Gastrocnemius medialis (tissue), 4 donors: ENCODE results near the gene FRAS1.

Experiments used
- CTCF ChIP-seq, 5 experiments: fragments of 450-650 bp in 3 of 5; fragments of 200-600 bp in 2 of 5; sonication (generic) in 2 of 5; IDR thresholded peaks in 4 of 5; conservative IDR thresholded peaks in 1 of 5; 1 replicate in 4 of 5; 2 replicates in 1 of 5; pipeline ENCODE4 v1.5.1; 2016 to 2019; ENCODE audit warnings: antibody characterized with exemption in 5 of 5, mild to moderate bottlenecking in 3 of 5, moderate library complexity in 3 of 5
- POLR2A ChIP-seq, 2 donors: fragments of 450-650 bp; IDR thresholded peaks; one replicate each; pipeline ENCODE4 v1.6.1; 2017; ENCODE audit warnings: antibody characterized with exemption in 2 of 2, mild to moderate bottlenecking in 2 of 2, moderate library complexity in 2 of 2

DNA sequence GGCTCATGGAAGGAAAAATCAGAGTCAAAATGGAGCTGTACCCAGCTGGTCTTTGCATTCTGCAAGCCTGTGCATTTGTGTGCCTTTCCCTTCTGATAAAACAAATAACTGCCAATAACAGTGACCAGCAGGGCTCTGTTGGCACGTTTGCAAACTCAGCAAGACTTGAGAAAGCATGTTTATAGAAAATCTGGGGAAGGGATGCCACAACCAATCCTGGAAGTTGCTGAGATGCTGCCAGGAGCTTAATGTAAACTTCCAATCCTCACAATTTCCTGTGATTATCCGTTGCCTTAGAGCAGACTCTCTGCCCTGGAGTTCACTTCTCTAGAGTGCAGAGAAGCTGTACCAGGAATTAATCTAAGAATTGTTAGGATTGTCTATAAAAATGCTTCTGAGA is 487.6 kb downstream of the FRAS1 start:
- TF ChIP-seq CTCF (IDR thresholded peaks at IDR 0.05 in 4 of 5, conservative IDR thresholded peaks at IDR 0.05 in 1 of 5) (no peak), POLR2A (IDR thresholded peaks at IDR 0.05) (no peak)
